ENCODE measurements around the gene SREBF2. TPM values are rescaled to one million over a fixed set of nuclear protein-coding genes. Genes with fewer than 3 reads are reported as not detected.

Gene SREBF2
- total and polyA plus RNA-seq, 4 donors, result 68.1 to 155 (median 75.9) TPM

DNA sequence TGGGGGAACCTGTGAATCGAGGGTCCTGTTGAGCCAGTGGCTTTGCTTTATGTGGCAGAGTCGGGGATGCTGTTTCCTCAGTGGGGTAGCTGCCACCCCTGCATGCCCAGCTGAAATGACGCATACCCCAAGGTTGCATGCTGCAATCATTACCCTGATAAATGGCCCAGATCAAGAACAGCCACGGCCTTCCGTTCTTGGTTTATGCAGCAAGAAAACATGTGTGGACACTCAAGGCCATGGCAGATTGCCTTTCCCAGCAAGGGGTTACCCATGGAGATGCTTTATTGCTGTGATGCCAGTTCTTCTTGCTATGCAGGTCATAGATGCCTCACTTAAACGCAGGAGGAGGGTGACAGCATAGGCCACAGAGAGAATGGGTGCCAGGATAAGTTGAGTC lies 14.3 kb upstream of the SREBF2 start:
- Histone ChIP-seq H3K36me3 (ENCODE audit: control insufficient read depth in 4 of 4, insufficient read depth in 4 of 4, low read length in 4 of 4) (peaks cover 0 to 11% (median 8%) of the 10 kb centered on the region in 4 donors), H3K4me1 (ENCODE audit: control insufficient read depth in 5 of 5, insufficient read depth in 5 of 5, low read length in 5 of 5) (no peaks in the 10 kb centered on the region), H3K9ac (ENCODE audit: insufficient read depth in 1 of 2, low read length in 2 of 2) (no peak overlapping the region), H3K27me3 (ENCODE audit: control insufficient read depth in 3 of 3, insufficient read depth in 3 of 3, low read length in 2 of 3) (no peaks in the 10 kb centered on the region), H3K9me3 (ENCODE audit: control insufficient read depth in 4 of 4, insufficient read depth in 3 of 4, low read length in 3 of 4) (no peaks in the 10 kb centered on the region), H3K27ac (ENCODE audit: low read depth in 1 of 2, low read length in 1 of 2) (no peak overlapping the region), H3K4me3 (no peak overlapping the region)
- TF ChIP-seq, protein P1, sequence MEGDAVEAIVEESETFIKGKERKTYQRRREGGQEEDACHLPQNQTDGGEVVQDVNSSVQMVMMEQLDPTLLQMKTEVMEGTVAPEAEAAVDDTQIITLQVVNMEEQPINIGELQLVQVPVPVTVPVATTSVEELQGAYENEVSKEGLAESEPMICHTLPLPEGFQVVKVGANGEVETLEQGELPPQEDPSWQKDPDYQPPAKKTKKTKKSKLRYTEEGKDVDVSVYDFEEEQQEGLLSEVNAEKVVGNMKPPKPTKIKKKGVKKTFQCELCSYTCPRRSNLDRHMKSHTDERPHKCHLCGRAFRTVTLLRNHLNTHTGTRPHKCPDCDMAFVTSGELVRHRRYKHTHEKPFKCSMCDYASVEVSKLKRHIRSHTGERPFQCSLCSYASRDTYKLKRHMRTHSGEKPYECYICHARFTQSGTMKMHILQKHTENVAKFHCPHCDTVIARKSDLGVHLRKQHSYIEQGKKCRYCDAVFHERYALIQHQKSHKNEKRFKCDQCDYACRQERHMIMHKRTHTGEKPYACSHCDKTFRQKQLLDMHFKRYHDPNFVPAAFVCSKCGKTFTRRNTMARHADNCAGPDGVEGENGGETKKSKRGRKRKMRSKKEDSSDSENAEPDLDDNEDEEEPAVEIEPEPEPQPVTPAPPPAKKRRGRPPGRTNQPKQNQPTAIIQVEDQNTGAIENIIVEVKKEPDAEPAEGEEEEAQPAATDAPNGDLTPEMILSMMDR (IDR thresholded peaks at IDR 0.05; ENCODE audit: control extremely low read depth, extremely low read depth), result no peak
- DNase-seq (no peak), ATAC-seq (ENCODE audit: insufficient read depth, low FRiP score) (no peak)
- 92 to 96% methylated on average over 6 of the region's 6 CpGs for WGBS, 2 donors

DNA sequence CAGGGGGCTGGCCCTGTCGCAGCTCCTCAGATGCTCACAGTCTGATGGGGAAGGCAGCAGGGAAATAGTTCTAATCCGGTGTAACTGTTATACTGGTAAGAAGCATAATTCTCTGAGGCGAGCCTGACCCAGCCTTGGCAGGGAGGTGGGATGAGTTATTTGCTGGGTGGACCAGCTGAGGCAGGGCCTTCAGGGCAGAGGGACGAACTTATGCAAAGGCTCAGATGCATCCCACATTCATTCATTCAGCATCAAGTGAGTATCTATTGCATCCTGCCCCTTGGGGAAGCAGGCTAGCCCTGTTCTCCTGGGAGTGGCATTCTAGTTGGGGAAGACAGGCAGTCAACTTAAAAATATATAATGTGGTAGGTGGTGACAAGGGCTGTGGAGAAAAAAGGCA lies 13.6 kb upstream of the SREBF2 start:
- no peaks in the 10 kb centered on the region for H3K4me1 ChIP-seq (ENCODE audit: control insufficient read depth in 5 of 5, insufficient read depth in 5 of 5, low read length in 5 of 5)
- TF ChIP-seq, protein P1 (IDR thresholded peaks at IDR 0.05; ENCODE audit: control extremely low read depth, extremely low read depth), result no peak
- H3K9ac ChIP-seq (ENCODE audit: insufficient read depth in 1 of 2, low read length in 2 of 2), result no peak overlapping the region
- peaks cover 0 to 12% (median 6%) of the 10 kb centered on the region in 4 donors for H3K36me3 ChIP-seq (ENCODE audit: control insufficient read depth in 4 of 4, insufficient read depth in 4 of 4, low read length in 4 of 4)
- H3K9me3 ChIP-seq (ENCODE audit: control insufficient read depth in 4 of 4, insufficient read depth in 3 of 4, low read length in 3 of 4), result no peaks in the 10 kb centered on the region
- ATAC-seq (ENCODE audit: insufficient read depth, low FRiP score) (no peak), DNase-seq (no peak)
- no peak overlapping the region for H3K4me3 ChIP-seq
- WGBS, 2 donors, result 97% methylated on average over 4 of the region's 4 CpGs
- H3K27ac ChIP-seq (ENCODE audit: low read depth in 1 of 2, low read length in 1 of 2), result no peak overlapping the region
- H3K27me3 ChIP-seq (ENCODE audit: control insufficient read depth in 3 of 3, insufficient read depth in 3 of 3, low read length in 2 of 3), result no peaks in the 10 kb centered on the region

DNA sequence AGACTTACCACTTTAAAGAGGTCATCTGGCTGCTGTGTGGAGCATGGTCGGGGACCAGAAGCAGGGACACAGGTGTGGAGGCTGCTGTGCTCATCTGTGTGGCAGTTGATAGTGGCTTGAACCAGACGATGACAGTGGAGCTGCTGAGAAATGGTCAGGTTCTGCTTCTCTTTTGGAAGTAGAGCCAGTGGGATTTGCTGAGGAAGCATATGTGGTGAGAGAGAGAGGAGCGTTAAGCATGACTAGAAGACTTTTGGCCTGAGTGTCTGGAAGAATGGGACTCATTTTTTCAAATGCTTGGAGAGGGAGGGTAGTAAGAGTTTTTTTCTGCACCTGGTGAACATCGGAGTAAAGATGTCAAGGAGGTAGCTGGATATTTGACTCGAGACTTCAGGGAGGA lies 12.5 kb upstream of the SREBF2 start:
- no peaks in the 10 kb centered on the region for H3K27me3 ChIP-seq (ENCODE audit: control insufficient read depth in 3 of 3, insufficient read depth in 3 of 3, low read length in 2 of 3)
- H3K4me1 ChIP-seq (ENCODE audit: control insufficient read depth in 5 of 5, insufficient read depth in 5 of 5, low read length in 5 of 5), result peaks cover 0 to 6% (median 3%) of the 10 kb centered on the region in 5 donors
- no peak overlapping the region for H3K9ac ChIP-seq (ENCODE audit: insufficient read depth in 1 of 2, low read length in 2 of 2)
- WGBS, 2 donors, result 90 to 91% methylated on average over 5 of the region's 5 CpGs
- H3K4me3 ChIP-seq, result no peak overlapping the region
- DNase-seq (no peak), ATAC-seq (ENCODE audit: insufficient read depth, low FRiP score) (no peak)
- H3K27ac ChIP-seq (ENCODE audit: low read depth in 1 of 2, low read length in 1 of 2), result no peak overlapping the region
- no peaks in the 10 kb centered on the region for H3K9me3 ChIP-seq (ENCODE audit: control insufficient read depth in 4 of 4, insufficient read depth in 3 of 4, low read length in 3 of 4)
- TF ChIP-seq, protein P1 (IDR thresholded peaks at IDR 0.05; ENCODE audit: control extremely low read depth, extremely low read depth), result no peak
- peaks cover 0 to 10% (median 5%) of the 10 kb centered on the region in 4 donors for H3K36me3 ChIP-seq (ENCODE audit: control insufficient read depth in 4 of 4, insufficient read depth in 4 of 4, low read length in 4 of 4)
